Neural progenitor cell (in vitro differentiated cells): Measurements from ENCODE around the gene CRELD2. TPM values are rescaled to one million over a fixed set of nuclear protein-coding genes. Genes with fewer than 3 reads are reported as not detected.

ENCODE experiments used
- DNase-seq: peaks from one replicate; pipeline ENCODE4 v3.0.0-alpha.2; 2016; ENCODE audit warnings: low spot score
- H2AFZ ChIP-seq: fragments of 200-600 bp; sonication (generic); replicated peaks from 2 replicates; pipeline ENCODE4 v1.6.1; 2016; ENCODE audit warnings: antibody characterized with exemption
- H3F3A ChIP-seq: fragments of 200-600 bp; sonication (generic); 2 replicates; pipeline ENCODE4 v1.6.1; 2016; ENCODE audit warnings: antibody characterized with exemption, low read depth
- H3K27ac ChIP-seq: fragments of 200-600 bp; sonication (generic); 2 replicates; pipeline ENCODE4 v1.5.1; 2016; ENCODE audit warnings: mild to moderate bottlenecking
- H3K27me3 ChIP-seq: fragments of 200-600 bp; sonication (generic); 2 replicates; pipeline ENCODE4 v1.6.1; 2016; ENCODE audit warnings: mild to moderate bottlenecking, moderate library complexity
- H3K36me3 ChIP-seq: fragments of 200-600 bp; sonication (generic); 2 replicates; pipeline ENCODE4 v1.5.1; 2016
- H3K4me1 ChIP-seq: fragments of 200-600 bp; sonication (generic); 2 replicates; pipeline ENCODE4 v1.6.1; 2016; ENCODE audit warnings: mixed run types
- H3K4me2 ChIP-seq: fragments of 200-600 bp; sonication (generic); 2 replicates; pipeline ENCODE4 v1.6.1; 2016
- H3K4me3 ChIP-seq: fragments of 200-600 bp; sonication (generic); 2 replicates; pipeline ENCODE4 v1.5.1; 2016
- H3K79me2 ChIP-seq: fragments of 200-600 bp; sonication (generic); 2 replicates; pipeline ENCODE4 v1.6.1; 2016; ENCODE audit warnings: low read depth
- H3K9ac ChIP-seq: fragments of 200-600 bp; sonication (generic); 2 replicates; pipeline ENCODE4 v1.6.1; 2016
- H3K9me3 ChIP-seq: fragments of 200-600 bp; sonication (generic); 2 replicates; pipeline ENCODE4 v1.5.1; 2016; ENCODE audit warnings: low read depth
- H4K20me1 ChIP-seq: fragments of 200-600 bp; sonication (generic); 2 replicates; pipeline ENCODE4 v1.6.1; 2016; ENCODE audit warnings: low read depth
- H3K27ac Mint-ChIP-seq: 3 replicates; pipeline ENCODE4 v1.8.0; 2021; ENCODE audit warnings: mixed read lengths
- H3K27me3 Mint-ChIP-seq: 2 replicates; pipeline ENCODE4 v1.8.0; 2022; ENCODE audit warnings: low read depth, mild to moderate bottlenecking, inconsistent platforms, moderate library complexity, mixed read lengths; ENCODE audit not compliant: insufficient read depth
- H3K36me3 Mint-ChIP-seq: 3 replicates; pipeline ENCODE4 v1.8.0; 2021; ENCODE audit warnings: mixed read lengths
- H3K4me1 Mint-ChIP-seq: 3 replicates; pipeline ENCODE4 v1.8.0; 2021; ENCODE audit warnings: mixed read lengths
- H3K4me3 Mint-ChIP-seq: 3 replicates; pipeline ENCODE4 v1.8.0; 2021; ENCODE audit warnings: mild to moderate bottlenecking, moderate library complexity, mixed read lengths
- H3K9me3 Mint-ChIP-seq: 3 replicates; pipeline ENCODE4 v1.8.0; 2020; ENCODE audit warnings: mixed read lengths
- EZH2 ChIP-seq: fragments of 200-600 bp; sonication (generic); IDR thresholded peaks from 2 replicates; pipeline ENCODE4 v1.6.1; 2017; ENCODE audit warnings: antibody characterized with exemption, mild to moderate bottlenecking, moderate library complexity
- EZH2phosphoT487 ChIP-seq: fragments of 200-600 bp; sonication (generic); IDR thresholded peaks from 2 replicates; pipeline ENCODE4 v1.6.1; 2017; ENCODE audit warnings: antibody characterized with exemption
- total RNA-seq: library from RNA; depleted of rRNA; stranded (reverse); fragments of >200 nt; gene quantifications from 2 replicates; pipeline ENCODE4 v1.2.3, GENCODE V29; 2015; ENCODE audit warnings: low replicate concordance
- TF ChIP-seq, protein P1 (sequence below): fragments of 200-600 bp; sonication (generic); IDR thresholded peaks from 2 replicates; pipeline ENCODE4 v1.5.1; 2017; ENCODE audit warnings: antibody characterized with exemption, mild to moderate bottlenecking

Gene CRELD2
- total RNA-seq, 1 donor from 2014 or later, result 12.2 TPM

GRCh38 chr22:49880281-49880680, 38.2 kb upstream of the CRELD2 start:
- H3K4me3 Mint-ChIP-seq, result no peak overlapping the region
- peaks cover 4% of the 10 kb centered on the region for H3K36me3 ChIP-seq
- no peaks in the 10 kb centered on the region for H3K4me1 Mint-ChIP-seq

DNA sequence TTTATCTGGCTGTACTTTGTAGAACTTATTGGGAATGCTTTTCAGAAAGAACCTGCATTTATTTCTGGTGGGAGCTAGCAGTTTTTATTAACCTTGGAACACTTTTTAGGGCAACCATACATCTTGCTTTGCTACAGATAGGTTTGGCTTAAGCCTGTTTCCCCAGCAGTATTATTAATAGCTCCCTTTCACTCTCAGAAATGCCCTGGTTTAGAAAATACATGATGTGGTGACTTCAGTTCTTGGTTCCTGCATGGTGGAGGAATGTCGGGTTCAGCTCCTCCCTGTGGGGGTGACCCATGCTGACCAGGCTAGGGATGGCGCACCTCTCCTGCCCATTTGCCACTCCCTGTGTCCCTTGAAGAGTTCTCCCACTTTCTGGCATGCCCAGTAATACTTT, 36.6 kb upstream of the CRELD2 start:
- H3K27ac ChIP-seq, result no peak overlapping the region
- no peak for DNase-seq
- H3F3A ChIP-seq, result no peaks in the 10 kb centered on the region
- no peak overlapping the region for H2AFZ ChIP-seq
- no peaks in the 10 kb centered on the region for H3K36me3 ChIP-seq
- no peak overlapping the region for H3K4me2 ChIP-seq
- H3K27me3 ChIP-seq, result no peaks in the 10 kb centered on the region
- H4K20me1 ChIP-seq, result peaks cover 8% of the 10 kb centered on the region
- no peaks in the 10 kb centered on the region for H3K4me1 Mint-ChIP-seq
- H3K36me3 Mint-ChIP-seq, result peaks cover 78% of the 10 kb centered on the region
- H3K79me2 ChIP-seq, result peaks cover 88% of the 10 kb centered on the region
- H3K9me3 ChIP-seq, result no peaks in the 10 kb centered on the region
- peaks cover 11% of the 10 kb centered on the region for H3K27me3 Mint-ChIP-seq
- H3K9me3 Mint-ChIP-seq, result peaks cover 78% of the 10 kb centered on the region
- no peak overlapping the region for H3K4me3 Mint-ChIP-seq
- H3K9ac ChIP-seq, result no peak overlapping the region
- H3K4me1 ChIP-seq, result no peaks in the 10 kb centered on the region
- no peak overlapping the region for H3K4me3 ChIP-seq
- H3K27ac Mint-ChIP-seq, result no peak overlapping the region
- TF ChIP-seq EZH2, result no peak
- no peak for TF ChIP-seq EZH2phosphoT487
- TF ChIP-seq, protein P1, sequence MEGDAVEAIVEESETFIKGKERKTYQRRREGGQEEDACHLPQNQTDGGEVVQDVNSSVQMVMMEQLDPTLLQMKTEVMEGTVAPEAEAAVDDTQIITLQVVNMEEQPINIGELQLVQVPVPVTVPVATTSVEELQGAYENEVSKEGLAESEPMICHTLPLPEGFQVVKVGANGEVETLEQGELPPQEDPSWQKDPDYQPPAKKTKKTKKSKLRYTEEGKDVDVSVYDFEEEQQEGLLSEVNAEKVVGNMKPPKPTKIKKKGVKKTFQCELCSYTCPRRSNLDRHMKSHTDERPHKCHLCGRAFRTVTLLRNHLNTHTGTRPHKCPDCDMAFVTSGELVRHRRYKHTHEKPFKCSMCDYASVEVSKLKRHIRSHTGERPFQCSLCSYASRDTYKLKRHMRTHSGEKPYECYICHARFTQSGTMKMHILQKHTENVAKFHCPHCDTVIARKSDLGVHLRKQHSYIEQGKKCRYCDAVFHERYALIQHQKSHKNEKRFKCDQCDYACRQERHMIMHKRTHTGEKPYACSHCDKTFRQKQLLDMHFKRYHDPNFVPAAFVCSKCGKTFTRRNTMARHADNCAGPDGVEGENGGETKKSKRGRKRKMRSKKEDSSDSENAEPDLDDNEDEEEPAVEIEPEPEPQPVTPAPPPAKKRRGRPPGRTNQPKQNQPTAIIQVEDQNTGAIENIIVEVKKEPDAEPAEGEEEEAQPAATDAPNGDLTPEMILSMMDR, result no peak

More at GRCh38 chr22:49880281-49880680, 38.2 kb upstream of the CRELD2 start:
- H3K9me3 ChIP-seq, result no peaks in the 10 kb centered on the region
- no peaks in the 10 kb centered on the region for H3K4me1 ChIP-seq
- DNase-seq, result no peak
- H3K79me2 ChIP-seq, result peaks cover 90% of the 10 kb centered on the region
- no peak overlapping the region for H3K9ac ChIP-seq
- TF ChIP-seq EZH2phosphoT487, result no peak
- TF ChIP-seq EZH2, result no peak
- TF ChIP-seq, protein P1, result no peak
- no peak overlapping the region for H3K4me2 ChIP-seq
- no peaks in the 10 kb centered on the region for H3K27me3 ChIP-seq
- no peaks in the 10 kb centered on the region for H3F3A ChIP-seq
- Mint-ChIP-seq H3K27ac (no peak overlapping the region), H3K36me3 (peaks cover 75% of the 10 kb centered on the region), H3K9me3 (peaks cover 78% of the 10 kb centered on the region), H3K27me3 (peaks cover 9% of the 10 kb centered on the region)
- peaks cover 8% of the 10 kb centered on the region for H4K20me1 ChIP-seq
- H2AFZ ChIP-seq, result no peak overlapping the region
- H3K27ac ChIP-seq, result no peak overlapping the region
- H3K4me3 ChIP-seq, result no peak overlapping the region

GRCh38 chr22:49882519-49883293, 35.7 kb upstream of the CRELD2 start:
- TF ChIP-seq EZH2, result no peak
- TF ChIP-seq EZH2phosphoT487, result no peak
- TF ChIP-seq, protein P1, result no peak
- peaks cover 80% of the 10 kb centered on the region for H3K9me3 Mint-ChIP-seq
- DNase-seq, result no peak
- H3K9ac ChIP-seq, result no peak overlapping the region
- H3F3A ChIP-seq, result no peaks in the 10 kb centered on the region
- no peaks in the 10 kb centered on the region for H3K9me3 ChIP-seq
- peaks cover 86% of the 10 kb centered on the region for H3K79me2 ChIP-seq
- H3K27me3 Mint-ChIP-seq, result peaks cover 13% of the 10 kb centered on the region
- no peak overlapping the region for H3K4me3 Mint-ChIP-seq
- peaks cover 8% of the 10 kb centered on the region for H4K20me1 ChIP-seq
- H3K4me2 ChIP-seq, result no peak overlapping the region
- H3K4me1 ChIP-seq, result no peaks in the 10 kb centered on the region
- H3K36me3 ChIP-seq, result no peaks in the 10 kb centered on the region
- no peak overlapping the region for H2AFZ ChIP-seq
- no peak overlapping the region for H3K4me3 ChIP-seq
- peaks cover 83% of the 10 kb centered on the region for H3K36me3 Mint-ChIP-seq
- no peak overlapping the region for H3K27ac ChIP-seq
- H3K27ac Mint-ChIP-seq, result no peak overlapping the region
- H3K4me1 Mint-ChIP-seq, result peaks cover 3% of the 10 kb centered on the region
- no peaks in the 10 kb centered on the region for H3K27me3 ChIP-seq
